GM12892 (cell line): ENCODE data around the gene GRM7.

Source experiments
- POLR2A ChIP-seq: IDR thresholded peaks from 2 replicates; pipeline ENCODE4 v1.6.1; 2011; ENCODE audit warnings: low read depth, low read length, control low read depth
- POLR2AphosphoS5 ChIP-seq: IDR thresholded peaks from 2 replicates; pipeline ENCODE4 v1.6.1; 2011; ENCODE audit warnings: low read depth, low read length, control low read depth

GRCh38 chr3:7112523-7113056, 251.7 kb downstream of the GRM7 start:
- TF ChIP-seq POLR2A (no peak), POLR2AphosphoS5 (no peak)
